AG09319 (cell line): ENCODE results near the gene TAF3.

Source experiments
- DNase-seq: peaks from one replicate; pipeline ENCODE4 v3.0.0-alpha.2; 2010; ENCODE audit warnings: low read depth; ENCODE audit errors: extremely low read depth
- CTCF ChIP-seq: IDR thresholded peaks from 2 replicates; pipeline ENCODE4 v1.5.1; 2011; ENCODE audit warnings: low read depth, mild to moderate bottlenecking, inconsistent platforms, low read length, moderate library complexity

The TAF3 gene

GRCh38 chr10:8060704-8061121, 242.4 kb downstream of the TAF3 start:
- TF ChIP-seq CTCF, result no peak

GRCh38 chr10:8061274-8062211, 243.2 kb downstream of the TAF3 start:
- no peak for DNase-seq

More at GRCh38 chr10:8060704-8061121, 242.4 kb downstream of the TAF3 start:
- DNase-seq, result no peak

GRCh38 chr10:8063128-8063908, 245.0 kb downstream of the TAF3 start:
- TF ChIP-seq CTCF, result no peak
- DNase-seq, result no peak

More at GRCh38 chr10:8061274-8062211, 243.2 kb downstream of the TAF3 start:
- no peak for TF ChIP-seq CTCF

GRCh38 chr10:8063935-8064334, 245.6 kb downstream of the TAF3 start:
- no peak for TF ChIP-seq CTCF
- DNase-seq, result no peak

GRCh38 chr10:8064436-8064835, 246.1 kb downstream of the TAF3 start:
- no peak for DNase-seq
- no peak for TF ChIP-seq CTCF

GRCh38 chr10:8065651-8066050, 247.3 kb downstream of the TAF3 start:
- DNase-seq, result no peak
- no peak for TF ChIP-seq CTCF

- no peak for TF ChIP-seq CTCF
- no peak for DNase-seq
Observed at GRCh38 chr10:8066124-8066523, 247.8 kb downstream of the TAF3 start.
